HG03175 (cell line): ENCODE data around the gene MRPL44.

ENCODE experiments used
- ATAC-seq: cut with Tn5 transposase; IDR thresholded peaks from one replicate; pipeline ENCODE4 v1.9.1; 2021; ENCODE audit warnings: mild to moderate bottlenecking, moderate library complexity; ENCODE audit not compliant: unreplicated experiment

Gene MRPL44

DNA sequence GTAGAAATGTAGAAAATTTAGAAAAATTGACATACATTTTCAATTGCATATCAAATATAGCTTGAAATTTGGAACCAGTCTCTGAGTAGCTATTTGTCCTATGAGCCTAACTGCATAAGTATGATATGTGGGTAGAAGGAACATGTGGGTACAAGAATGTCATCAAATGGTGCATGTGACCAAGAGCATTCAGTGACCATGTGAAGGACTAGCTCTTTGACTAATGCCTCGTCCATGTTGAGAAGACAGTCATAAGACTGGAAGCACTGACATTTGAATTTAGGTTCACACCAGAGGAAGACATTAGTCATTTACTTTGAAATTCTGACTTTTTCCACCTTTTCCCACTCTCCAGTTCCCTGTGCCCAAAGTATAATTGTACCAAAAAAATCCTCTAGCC lies 12.6 kb downstream of the MRPL44 start:
- no peak for ATAC-seq

DNA sequence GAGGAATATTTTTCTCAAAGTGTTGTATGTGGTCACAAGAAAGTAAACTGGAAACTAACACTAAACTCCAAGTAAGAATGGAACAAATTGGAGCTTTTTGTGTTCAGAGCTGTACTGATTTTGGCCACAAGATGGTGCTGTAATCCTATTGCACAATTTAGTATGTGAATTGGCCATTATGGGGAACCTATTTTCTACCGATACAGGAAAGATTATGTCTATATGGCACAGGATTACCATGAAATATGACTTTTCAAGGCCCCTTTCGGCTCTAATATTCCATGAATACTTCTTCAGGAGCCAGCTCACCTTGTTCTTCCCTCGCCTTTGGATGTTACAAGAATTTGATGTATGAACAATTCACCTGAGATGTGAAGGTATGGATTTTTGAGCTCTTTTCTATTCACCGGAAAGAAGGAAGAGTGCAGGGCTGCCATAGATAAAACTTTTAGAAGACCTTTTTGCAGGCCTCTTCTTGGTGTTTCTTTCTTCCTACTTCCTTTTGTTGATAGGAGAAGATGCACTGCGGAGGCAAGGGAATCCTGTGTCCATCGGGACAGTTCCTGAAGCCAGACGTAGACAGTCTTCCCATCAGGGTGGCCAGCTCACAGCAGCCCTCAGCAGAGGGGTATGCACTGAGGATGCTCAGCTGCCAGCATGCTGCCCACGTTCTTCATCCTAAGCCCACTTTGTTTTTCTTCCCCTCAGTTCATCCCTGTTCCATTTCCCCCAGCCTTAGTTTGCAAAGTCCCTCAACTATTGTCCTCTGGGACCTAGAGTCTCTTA lies 13.3 kb downstream of the MRPL44 start:
- peak; percentile 74 for ATAC-seq

DNA sequence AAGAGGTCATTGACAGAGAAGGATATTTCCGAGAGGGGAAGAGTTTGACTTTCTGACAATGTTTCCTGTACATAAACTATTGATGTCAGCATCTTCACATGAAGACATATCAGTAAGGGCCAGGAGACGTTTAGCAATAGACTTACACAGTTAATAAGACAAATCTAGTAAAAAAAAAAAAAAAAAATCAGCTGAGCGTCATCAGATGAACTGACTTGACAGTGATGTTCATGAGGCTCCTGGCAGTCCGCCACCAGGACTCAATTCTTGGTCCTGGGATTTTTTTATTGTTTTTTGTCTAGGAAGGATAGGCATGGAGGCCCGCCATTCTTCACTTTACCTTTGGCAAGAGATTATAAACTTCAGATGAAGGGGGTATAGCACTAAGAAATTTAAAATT lies 14.5 kb downstream of the MRPL44 start:
- no peak for ATAC-seq

DNA sequence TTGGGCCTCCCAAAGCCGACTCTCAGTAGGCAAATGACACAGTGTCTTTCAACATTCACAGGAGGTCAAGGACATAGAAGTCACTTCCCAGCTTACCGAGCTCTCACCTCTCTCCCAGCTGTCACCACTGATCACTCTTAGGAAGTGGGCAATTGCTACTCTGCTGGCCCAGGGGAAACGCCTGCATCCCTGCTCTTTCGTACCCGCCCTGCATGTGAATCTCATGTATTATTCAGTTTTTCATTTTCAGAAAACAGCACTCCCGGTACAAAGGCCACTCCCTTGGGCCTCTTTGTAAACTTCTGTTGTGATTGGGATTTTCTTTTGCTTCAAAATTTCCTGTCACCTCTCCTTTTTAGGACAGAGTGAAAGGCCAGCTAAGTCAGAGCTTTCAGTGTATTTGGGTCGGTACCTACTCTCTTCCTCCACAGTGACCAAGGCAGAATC lies 15.4 kb downstream of the MRPL44 start:
- ATAC-seq: no peak

DNA sequence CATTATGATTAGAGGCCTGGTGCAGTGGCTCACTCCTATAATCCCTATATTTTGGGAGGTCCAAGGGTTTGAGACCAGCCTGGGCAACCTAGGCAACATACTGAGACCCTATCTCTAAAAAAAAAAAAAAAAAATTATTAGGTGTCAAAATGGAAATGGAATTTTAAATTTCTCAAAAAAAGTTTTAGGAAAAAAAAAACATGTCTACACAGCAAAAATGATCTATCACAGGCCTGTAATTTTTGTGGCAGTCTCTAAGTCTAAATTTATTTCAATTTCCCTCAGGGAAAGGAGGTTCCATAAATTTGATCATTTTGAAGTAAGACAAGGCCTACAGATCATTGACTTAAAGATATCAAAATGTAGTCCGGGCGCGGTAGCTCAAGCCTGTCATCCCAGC lies 16.3 kb downstream of the MRPL44 start:
- ATAC-seq: no peak

DNA sequence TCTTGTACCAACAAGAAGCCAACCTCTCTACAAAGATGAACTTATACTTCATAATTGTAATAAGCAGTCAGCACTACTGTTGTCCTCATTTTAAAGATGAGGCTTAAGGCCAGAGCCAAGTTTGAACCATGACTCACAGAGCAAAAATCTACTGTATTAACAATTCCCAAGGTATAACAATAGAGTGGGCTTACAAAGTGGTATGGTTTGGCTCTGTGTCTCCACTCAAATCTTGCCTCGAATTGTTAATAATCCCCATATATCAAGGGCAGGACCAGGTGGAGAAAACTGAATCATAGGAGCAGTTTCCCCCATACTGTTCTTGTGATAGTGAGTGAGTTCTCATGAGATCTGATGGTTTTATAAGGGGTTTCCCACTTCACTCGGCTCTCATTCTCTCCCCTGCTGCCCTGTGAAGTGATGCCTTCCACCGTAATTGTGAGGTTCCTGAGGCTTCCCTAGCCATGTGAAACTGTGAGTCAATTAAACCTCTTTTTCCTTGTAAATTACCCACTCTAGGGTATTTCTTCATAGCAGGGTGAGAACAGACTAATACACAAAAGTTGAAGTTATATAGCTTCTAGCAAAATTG lies 19.5 kb downstream of the MRPL44 start:
- no peak for ATAC-seq

DNA sequence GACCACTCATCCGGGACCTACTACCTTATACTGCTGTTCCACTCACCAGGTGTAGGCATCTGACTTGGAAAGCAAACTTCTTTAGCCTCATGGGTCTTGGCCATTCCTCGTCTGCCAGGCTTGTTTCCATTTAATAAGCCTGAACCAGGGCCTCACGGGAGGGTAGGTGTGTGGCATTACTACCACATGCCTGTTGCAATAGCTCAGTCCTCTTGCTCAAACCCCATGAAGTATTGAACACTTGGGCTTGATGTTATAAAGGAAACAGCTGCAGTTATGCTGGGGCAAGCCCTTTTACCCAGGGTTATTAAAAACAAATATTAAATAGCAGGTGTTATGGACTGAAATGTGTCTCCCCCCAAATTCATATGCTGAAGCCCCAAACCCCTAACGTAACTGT lies 21.2 kb downstream of the MRPL44 start:
- ATAC-seq: no peak

DNA sequence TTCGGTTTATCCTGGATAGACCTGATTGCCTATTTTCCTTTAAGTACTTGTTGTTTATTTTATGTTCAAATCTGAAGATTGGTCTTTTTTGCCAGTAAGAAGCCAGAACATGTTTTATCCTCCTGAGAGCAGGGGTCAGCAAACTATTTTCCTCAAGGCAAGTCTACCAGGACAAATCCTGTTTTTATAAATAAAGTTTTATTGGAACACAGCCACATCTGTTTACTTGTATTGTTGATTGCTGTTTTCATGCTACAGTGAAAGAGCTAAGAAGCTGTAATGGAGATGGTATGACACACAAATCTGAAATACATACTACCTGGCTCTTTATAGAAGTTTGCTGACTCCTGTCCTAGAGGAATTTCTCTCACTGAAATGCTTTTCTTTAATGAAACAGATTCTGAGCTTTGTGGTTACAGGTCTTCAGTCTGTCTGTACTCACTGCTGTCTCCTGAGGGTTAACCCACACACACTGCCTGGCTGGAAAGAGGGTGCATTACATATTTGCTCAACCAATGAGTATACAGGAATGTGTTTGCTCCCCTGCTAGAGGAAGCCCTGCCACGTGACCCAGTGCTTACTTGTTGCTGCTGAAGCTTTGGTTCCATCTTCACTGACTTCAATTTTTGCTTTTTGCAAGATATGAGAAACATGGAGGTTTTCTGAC lies 22.6 kb downstream of the MRPL44 start:
- ATAC-seq: no peak

DNA sequence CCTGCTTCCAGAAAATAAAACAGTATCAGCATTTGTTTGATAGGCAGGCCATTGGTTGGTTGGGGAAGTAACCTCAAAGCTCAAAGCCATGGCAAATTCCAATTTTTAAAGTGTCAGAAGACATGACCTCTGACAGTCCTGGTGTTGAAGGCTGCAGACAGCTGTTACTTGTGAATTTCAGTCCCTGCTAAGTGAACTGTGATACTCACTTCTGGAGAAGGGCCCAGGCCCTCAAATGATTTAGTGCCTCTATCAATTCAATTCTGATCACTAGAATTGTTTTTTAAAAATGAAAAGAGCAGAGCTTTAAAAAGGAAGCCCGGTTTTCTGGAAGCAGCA lies 23.1 kb downstream of the MRPL44 start:
- no peak for ATAC-seq

DNA sequence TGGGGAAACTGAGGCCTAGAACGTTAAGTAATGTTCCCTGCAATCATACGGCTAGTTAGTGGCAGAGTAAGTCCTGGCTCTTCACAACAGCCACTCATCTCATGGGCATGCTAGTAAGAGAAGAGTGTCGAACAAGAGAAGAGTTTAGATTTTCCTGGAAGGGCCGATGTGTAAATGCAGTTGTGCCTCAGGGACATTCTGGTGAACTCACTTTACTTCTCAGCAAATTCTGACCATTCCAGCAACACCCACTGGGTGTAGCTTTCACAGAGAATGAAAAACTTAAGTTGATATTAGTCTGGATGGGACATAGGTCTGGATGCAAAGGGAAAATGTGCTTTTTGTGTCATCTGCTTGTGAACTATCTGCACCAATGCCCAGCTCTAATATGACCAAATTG lies 23.5 kb downstream of the MRPL44 start:
- ATAC-seq: no peak

DNA sequence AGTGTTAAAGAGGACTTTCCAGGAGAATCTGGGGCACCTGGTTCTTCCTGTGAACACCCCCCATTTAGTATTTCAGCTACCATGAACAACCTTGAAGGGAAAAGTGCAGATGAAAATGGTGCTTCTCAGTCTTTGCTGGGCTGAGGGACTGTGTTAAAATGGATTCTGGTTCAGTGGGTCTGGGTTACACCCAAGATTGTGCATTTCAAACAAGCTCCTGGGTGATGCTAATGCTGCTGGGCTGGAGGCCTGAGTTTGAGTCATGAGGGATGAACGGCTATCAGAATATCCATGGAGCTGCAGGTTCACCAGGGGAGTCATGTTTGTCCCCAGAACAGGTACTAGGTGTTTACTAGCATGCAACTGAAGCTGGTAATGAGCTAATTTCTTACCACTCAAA lies 24.0 kb downstream of the MRPL44 start:
- ATAC-seq: no peak

DNA sequence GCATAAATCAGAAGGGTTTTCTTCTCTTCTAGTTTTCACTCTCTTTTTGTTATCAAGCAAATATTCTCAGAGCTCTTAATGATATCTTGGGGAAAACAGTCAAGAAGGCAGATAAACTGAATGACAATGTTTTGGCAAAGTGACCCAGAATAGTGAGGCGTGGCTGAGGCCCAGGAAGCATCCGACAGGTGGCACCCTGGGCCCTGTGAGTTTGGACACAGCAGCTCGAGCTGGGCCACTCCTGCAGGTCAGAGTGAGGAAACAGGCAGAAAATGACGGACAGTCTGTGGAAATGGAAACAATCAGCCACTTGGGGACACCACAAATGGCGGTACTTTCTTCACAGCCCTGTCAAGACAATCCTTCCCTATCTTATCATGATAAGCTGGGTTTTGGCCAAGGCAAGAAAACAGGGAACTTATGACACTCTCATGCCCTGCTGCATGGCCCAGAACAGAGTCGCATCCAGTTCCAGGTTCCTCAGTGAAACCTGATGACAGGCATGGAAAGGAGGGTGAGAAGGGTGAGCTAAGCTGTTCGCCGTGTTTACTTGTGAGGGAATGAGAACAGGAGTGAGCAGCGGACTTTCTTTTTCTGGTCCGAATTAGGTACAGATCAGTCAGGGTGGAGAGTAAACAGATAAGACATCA lies 32.1 kb downstream of the MRPL44 start:
- no peak for ATAC-seq

DNA sequence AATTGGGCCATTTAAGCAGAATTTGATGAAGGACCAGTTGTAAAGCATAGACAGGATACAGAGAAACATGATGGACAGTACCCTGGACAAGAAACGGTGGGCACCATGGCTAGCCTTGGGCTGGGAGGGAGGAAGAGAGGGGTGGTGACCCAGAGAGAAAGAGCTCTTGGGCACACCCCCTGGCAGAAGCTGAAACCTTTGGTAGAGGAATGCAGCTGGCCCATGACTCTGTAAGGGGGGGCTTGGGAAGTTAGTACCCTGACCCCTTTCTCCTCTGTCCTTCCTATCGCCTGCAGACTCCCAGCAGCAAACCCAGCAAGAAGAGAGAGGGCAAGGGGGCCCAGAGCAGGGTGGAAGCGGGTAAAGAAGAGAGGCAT lies 32.6 kb downstream of the MRPL44 start:
- ATAC-seq: no peak

DNA sequence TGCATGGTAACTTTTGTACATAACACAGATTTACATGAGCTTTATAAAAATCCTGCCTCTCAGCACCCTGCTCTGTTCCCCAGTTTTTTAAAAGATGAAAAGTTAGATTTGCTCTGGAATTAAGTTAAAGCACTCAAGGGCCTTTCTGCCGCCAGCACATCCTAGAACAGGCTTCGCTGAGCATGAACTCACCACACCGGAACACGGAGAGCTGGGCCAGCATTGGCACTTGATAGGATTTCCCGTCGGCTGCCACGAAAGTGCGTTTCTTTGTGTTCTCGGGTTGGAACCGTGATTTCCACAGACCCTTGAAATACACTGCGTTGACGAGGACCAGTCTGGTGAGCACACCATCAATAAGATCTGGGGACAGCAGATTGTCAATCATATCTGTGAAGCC lies 34.3 kb downstream of the MRPL44 start:
- ATAC-seq: no peak

DNA sequence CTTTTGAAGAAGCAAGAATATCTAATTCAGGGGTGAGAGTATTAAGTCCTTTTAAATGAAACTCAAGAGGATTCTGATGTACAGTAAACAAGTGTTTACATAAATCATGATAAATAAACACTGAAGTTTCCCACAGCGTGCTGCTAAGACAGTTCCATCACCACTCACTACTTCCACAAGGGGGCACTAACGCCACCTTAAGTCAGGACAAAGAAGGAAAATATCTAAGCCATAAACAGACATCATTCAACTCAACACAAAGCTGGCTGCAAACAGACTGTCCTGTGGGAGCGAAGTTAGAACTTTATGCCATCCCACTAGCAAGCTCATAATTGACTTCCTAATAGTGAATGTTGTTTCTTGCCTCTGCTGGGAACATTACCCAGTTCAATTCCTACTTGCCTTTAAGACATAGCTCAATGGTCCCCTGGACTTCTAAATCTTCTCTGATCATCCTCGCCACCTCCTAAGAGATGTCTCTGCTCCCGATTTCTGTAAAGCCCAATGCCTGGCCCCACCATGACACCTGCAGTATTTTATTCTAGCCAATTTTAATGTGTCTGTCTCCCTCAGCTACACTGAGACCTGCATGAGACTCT lies 36.5 kb downstream of the MRPL44 start:
- ATAC-seq: peak; percentile 83

DNA sequence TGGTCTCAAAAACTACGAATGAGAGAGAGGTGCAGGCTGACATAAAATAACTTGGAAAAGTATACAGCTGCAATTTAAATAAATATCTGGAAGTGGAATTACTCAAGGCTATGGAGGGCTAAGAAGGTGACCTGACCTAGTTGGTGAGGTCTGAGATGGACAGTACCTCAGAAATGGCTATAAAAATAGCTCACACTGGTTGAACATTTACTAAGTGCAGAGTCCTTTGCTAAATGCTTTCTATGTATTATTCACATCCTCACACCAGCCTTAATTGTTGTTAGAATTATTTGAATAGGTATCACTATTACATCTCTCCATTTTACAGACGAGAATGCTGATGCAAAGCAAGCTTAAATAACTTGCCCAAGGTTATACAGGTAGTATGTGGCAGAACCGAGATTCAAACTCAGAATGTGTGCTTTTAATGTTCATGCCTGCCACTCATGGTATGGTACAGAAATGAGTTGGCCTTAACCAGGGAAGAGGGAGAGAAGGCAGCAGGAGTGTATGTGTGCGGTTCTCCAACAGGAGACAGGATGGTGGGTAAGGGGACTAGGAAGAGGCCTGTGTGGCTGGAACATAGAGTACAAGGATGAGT lies 37.4 kb downstream of the MRPL44 start:
- ATAC-seq: no peak

DNA sequence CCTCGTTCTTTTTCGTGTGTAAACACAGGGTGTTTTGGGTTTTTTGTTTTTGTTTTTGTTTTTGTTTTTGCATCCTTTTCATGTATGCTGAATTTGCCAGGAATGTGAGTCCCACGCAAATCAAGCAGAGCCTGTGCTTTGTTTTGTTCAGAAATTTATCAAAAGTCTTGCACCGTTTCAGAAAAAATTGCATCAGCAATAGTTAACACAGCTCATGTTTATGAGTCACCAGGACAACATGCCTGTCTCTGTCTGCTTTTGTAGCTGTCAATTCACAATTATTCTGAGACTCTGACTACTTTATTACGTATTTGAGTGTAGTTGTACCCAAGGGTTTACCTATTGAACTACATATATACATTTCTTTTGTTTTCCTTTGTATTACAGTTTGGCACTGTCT lies 38.3 kb downstream of the MRPL44 start:
- no peak for ATAC-seq

DNA sequence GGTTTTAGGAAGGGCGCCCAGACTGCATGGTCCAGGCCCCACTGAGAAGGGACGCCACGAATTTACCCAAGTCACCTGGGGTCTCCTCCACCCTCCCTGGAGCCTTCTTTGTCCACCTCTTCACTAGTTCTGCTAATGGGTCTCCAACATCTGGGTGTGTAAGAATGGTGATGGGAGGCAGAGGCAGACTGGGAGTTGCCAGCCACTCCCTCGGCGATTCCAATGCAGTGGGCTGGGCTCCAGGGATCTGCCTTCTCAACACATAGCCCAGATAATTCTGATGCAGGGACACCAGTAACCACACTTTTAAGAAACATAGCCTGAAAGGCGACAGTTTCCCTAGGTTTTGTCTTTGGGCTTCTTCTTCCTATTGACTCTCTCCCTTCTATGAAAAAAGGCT lies 39.1 kb downstream of the MRPL44 start:
- no peak for ATAC-seq

DNA sequence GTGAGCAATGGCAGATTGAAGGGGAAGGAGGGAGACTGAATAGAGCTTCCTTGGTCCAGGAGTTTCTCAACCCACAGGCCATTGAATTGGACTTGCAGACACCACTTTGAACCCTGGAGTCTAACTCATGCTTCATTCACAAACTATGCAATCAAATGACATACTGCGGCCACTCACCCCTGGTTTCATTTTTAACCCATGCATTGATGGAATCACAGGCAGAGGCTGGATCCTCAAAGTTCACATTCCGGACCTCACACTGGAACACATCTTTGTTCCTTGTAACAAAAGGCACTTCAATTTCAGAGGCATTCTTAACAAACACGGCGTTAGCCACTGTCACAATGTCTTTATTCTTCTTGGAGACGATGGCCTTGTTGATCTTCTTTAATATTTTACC lies 40.7 kb downstream of the MRPL44 start:
- no peak for ATAC-seq

DNA sequence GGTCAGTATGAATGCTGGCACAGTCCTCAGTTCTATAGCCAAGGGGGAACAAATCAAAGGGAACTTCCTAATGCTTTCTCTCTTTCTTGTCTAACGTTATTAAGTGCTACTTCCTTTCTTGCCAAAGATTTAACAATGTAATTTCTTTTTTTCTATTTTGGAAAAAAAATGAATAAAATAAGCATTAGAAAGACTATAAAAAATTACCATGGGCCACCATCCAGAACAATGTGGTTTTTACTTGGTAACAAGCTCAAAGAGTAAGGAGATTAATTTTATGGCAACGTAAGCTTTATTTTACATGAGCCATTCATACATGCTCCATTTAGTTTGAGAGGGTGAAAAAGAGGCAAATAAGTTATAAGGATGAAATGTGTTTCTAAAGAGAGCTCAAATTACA lies 41.7 kb downstream of the MRPL44 start:
- no peak for ATAC-seq

DNA sequence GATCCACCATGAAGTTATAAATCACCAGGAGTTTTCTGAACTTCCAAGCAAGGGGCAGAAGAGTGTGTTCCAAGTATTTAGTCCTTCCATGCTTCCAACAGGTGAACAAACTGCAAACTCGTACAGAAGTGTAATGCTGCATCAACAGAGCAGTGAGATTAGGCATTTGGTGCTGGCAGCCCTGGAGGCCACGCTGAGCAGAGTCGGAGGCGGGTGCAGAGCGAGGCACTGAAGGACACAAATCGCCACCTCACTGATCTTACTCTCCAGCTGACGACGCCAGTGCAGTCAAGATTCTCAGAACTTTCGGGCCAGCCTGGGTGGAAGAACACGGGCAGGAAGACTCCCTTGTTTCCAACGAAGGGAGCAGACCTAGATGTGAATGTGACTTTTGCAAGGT lies 42.6 kb downstream of the MRPL44 start:
- no peak for ATAC-seq
